Limb (tissue), 2 donors: Measurements from ENCODE around the gene ZNF581.

ENCODE experiments used
- DNase-seq, 2 donors: peaks; one replicate each; pipeline ENCODE4 v3.0.0-alpha.2; 2016; ENCODE audit errors: extremely low spot score in 2 of 2

Gene ZNF581

GRCh38 chr19:55666343-55667005 is 23.0 kb downstream of the ZNF581 start:
- DNase-seq, result no peak

- DNase-seq, result no peak
These were observed 23.5 kb downstream of the ZNF581 start for GRCh38 chr19:55667006-55667381.

GRCh38 chr19:55667511-55667910 is 24.1 kb downstream of the ZNF581 start:
- DNase-seq, result no peak

- no peak for DNase-seq
These were observed 24.5 kb downstream of the ZNF581 start for GRCh38 chr19:55667958-55668357.

GRCh38 chr19:55668603-55669348 is 25.3 kb downstream of the ZNF581 start:
- DNase-seq, result no peak

GRCh38 chr19:55669418-55670279 is 26.2 kb downstream of the ZNF581 start:
- no peak for DNase-seq

GRCh38 chr19:55670280-55671053 is 27.0 kb downstream of the ZNF581 start:
- DNase-seq, result peak in 1 of 2 donors; percentile 80

- no peak for DNase-seq
These were observed 27.6 kb downstream of the ZNF581 start for GRCh38 chr19:55671054-55671378.

GRCh38 chr19:55672418-55672817 is 29.0 kb downstream of the ZNF581 start:
- no peak for DNase-seq

- DNase-seq, result no peak
These were observed 30.0 kb downstream of the ZNF581 start for GRCh38 chr19:55673465-55673864.

- DNase-seq, result no peak
These were observed 30.4 kb downstream of the ZNF581 start for GRCh38 chr19:55673889-55674288.

GRCh38 chr19:55674459-55674840 is 31.0 kb downstream of the ZNF581 start:
- DNase-seq, result no peak

- DNase-seq, result peak; percentile 96 to 98
These were observed 31.6 kb downstream of the ZNF581 start, which contains the start of gene EPN1 for GRCh38 chr19:55674841-55675660. Gene EPN1, plus strand, starts transcription at chr19:55675226. Its CDS starts 3,402 bp downstream, at chr19:55678628.

GRCh38 chr19:55675661-55676354 is 32.4 kb downstream of the ZNF581 start:
- DNase-seq, result no peak

- no peak for DNase-seq
These were observed 32.9 kb downstream of the ZNF581 start for GRCh38 chr19:55676383-55676782.

GRCh38 chr19:55676889-55677505 is 33.5 kb downstream of the ZNF581 start:
- no peak for DNase-seq

- no peak for DNase-seq
These were observed 34.2 kb downstream of the ZNF581 start for GRCh38 chr19:55677572-55678028.

GRCh38 chr19:55678121-55678671 is 34.7 kb downstream of the ZNF581 start:
- no peak for DNase-seq
